ENCODE results near the gene DSP.
A peak's percentile ranks its signal among the peaks of the same experiment; 100 is the strongest.

The DSP gene

DNA sequence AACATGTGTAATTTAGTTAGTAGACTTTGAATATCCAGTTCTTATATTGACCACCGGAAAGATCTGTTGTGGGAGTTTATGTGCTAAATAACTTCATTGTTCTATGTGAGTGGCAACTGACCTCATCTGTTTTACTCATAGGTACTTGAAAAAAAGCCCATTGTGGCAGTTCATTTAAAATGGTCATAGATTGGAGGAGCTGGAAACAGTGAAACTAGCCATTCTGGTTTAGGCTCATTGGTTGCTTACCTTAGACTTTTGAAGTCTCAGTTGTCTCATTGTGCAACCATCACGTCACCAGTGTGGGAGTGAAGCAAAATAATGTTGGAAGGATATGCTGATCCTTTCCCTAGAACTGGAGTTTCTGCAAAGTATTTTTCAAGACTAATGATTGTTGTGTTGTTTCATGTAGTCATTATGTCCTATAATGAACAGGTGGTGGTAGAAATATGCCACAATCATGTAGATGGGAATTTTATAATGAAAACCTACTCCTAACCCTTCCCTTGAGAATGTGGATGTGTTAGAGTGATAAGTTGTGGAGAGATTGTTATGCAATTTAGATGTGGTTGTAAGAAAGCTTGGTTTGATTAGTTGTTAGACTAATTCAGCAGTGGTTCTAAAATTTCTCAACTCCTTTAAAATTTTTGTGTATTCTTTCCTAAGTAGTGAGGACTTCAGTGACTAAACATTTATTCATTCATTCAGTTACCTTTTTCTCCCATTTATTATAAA, 18.3 kb downstream of the DSP start:
- DNase-seq (ENCODE audit: low spot score) = no peak

DNA sequence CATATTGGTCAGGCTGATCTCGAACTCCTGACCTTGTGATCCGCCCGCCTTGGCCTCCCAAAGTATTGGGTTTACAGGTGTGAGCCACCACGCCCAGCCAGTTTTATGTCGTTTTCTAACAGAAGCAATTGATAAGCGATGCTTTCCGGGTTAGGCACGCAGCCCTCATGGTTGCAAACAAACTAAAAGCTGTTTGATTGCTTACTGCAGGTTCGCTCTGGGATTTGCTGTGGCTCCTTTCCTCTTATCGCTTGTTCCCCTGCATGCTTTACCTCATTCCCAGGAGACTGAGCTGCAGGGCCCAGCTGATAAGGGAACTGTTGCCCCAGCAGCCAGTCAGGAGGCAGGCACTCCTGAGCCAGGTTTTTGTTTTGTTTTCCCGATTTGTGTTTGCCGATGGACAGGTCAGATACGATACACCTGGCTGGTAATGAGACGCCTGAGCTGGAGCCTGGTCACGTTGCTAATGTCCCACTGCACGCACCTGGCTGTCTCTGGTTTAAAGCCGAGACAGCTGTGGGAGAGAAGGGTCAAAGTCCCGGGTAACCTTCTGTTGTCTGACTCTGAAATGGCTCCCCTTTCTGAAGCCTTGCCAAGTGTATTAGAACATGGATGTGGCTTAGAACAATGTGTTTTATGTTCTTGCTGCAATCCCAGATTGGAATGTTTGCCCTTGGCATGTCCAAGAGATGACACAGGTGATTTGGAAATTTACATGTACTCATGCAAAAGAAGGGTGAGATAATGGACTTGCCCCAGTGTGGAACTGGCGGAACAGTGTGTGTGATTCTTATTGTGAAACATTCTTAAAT, 19.9 kb downstream of the DSP start:
- no peak for DNase-seq (ENCODE audit: low spot score)

DNA sequence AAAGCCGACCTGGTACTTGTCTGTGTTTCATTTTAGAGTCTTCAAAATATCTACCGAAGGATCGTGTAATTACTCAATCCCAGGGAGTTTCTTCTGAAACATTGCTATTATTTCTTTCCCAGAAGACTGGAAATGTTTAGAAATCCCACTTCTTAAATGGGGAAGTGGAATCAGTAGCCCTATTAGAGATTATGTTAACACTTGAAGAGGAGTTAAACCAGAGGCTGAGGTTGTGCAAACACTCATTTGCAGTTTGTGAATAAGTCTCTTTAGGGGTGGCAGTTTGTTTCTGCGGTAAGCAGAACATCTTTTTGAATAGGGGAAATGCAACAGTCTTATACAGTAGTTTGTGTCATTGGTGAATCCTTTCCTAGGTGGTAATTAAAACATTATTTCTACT, 21.3 kb downstream of the DSP start:
- DNase-seq (ENCODE audit: low spot score) = no peak

DNA sequence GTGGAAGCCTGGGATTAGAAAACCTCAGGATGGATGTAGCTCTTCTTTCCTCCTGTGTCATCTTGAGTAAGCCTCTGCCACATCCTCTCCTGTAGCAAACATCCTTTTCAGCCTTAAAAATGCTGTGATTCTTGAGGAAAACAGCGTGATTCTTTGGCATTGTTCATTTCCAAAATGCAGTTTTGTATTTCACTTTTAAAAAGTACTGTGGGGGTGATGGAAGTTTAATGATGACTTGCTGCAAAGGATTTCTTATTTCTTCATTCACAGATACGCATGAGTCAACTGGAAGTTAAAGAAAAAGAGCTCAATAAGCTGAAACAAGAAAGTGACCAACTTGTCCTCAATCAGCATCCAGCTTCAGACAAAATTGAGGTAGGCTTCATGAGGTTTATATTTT, 24.6 kb downstream of the DSP start:
- DNase-seq (ENCODE audit: low spot score) = no peak

DNA sequence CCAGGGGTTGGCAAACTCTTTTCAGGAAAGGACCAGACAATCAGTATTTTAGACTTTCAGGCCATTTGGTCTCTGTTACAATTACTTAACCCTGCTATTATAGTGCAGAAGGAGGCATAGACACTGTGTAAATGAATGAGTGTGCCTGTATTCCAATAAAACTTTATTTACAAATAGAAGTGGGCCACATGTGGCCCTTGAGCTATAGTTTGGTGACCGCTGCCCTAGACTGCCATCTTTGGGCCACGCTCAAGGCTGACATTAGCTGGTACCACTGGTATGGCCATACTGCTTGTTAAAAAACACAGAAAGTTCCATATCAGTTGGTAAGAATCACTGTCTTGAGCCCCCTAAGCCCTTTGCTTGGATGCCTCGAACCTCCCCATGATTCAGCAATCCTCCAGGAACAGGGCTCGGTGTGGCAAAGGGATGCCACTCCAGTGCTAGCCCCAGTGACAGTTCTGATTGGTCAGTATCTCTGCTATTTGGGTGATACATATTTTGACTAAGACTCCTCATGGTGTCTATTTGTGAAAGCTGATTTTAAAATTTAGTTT, 25.2 kb downstream of the DSP start:
- no peak for DNase-seq (ENCODE audit: low spot score)

DNA sequence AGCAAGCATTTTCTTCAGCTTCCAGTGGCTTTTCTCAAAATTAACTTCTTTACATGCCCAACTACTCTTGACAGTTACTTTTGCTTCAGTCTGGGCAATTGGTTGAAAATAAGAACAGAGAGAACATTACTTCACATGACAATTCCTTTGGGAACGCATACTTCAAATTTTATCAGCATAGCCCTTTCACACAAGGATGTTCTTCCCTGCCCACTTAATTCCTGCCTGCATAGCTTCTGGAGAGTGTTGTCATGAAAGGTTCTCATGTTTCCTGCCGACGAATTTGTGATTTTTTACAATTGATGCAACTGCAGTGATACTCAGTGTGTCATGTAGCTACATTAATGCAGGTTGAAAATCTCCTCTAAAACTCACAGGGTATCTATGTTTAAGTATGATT, 26.6 kb downstream of the DSP start:
- no peak for DNase-seq (ENCODE audit: low spot score)

DNA sequence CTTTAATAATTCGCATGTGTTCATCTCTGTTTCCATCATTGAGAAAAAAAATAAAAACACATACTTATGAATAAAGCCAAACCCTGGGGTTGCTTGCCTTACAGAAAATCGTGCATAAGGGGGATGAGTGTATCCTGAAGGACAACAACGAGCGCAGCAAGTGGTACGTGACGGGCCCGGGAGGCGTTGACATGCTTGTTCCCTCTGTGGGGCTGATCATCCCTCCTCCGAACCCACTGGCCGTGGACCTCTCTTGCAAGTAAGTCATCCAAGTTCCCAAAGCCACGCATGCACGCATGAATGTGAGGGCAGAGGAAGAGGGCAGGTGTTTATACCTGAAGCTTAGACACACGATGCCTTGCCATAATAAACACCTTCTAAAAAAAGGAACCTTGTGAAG, 27.6 kb downstream of the DSP start:
- no peak for DNase-seq (ENCODE audit: low spot score)

DNA sequence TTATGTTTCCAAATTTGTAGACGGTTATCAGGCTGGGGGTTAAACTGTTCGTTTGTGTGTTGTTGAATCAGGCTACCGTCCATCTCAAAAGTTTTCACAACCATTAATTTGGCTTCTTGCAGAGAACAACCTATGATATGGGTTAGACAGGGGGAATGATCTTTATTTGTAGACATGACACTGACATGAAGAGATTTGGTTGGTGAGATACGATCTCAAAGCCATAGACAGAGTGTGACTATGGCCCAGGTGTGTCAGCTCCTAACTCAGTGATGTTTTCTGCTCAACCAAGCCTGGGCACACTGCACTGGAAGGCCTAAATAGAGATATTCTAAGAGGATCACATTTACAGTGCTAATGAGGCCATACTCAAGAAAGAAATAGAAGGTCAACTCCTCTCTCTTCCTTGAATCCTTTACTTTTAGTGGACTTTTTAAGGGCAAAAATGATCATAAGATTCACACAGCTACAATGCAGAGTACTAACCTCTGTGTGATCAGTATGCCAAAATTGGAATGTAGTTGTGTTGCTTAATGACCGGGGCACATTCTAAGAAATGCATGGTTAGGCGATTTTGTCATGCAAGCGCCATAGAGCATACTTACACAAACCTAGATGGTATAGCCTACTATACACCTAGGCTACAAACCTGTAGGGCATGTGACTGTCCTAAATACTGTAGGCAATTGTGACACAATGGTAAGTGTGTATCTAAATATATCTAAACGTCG, 30.9 kb downstream of the DSP start:
- no peak for DNase-seq (ENCODE audit: low spot score)

DNA sequence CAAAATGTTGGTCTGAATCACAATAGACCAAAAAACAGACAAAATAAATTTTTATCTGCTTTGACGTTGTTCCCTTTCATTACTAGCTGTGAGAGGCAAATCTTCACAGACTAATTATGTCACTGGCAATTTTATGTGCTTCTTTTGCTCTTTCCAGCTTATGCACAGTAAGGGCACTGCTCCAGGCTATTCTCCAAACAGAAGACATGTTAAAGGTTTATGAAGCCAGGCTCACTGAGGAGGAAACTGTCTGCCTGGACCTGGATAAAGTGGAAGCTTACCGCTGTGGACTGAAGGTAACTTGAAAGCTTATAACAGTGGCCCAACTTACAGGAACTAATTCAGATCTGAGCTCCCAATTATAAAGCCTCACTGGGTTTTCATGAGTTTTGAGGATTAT, 33.0 kb downstream of the DSP start:
- no peak for DNase-seq (ENCODE audit: low spot score)

DNA sequence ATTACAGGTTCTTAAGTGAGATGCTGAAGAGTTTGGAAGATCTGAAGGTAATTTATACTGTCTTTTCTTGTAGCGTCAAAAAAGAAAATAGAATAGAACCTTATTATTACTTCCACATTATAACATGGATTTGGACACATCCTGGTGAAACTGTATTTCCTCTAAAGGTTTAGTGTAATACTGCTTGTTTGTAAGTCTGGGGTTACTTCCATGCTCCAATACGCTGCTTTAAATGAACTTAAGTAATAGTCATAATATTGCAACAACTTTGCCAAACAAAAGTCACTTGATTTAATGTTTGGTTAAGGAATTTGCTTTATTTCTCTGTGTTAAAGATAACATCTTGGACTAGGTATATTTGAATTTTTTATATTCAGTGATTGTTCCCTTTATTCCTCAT, 37.0 kb downstream of the DSP start:
- no peak for DNase-seq (ENCODE audit: low spot score)

DNA sequence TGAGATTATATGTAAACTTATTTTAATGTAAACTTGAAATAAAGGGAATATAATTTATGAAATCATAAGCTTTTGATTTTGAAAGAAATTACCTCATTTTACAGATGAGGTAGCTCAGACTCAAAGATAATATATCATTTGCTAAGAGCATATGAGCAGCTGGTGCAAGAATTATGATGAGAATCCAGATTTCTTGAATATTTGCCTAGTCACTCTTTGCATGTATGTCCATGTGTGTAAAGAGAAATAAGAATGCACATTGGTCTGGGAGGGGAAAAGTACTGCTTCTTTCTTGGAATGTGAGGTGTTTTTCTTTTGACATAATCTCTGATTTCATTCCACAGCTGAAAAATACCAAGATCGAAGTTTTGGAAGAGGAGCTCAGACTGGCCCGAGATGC, 37.5 kb downstream of the DSP start:
- DNase-seq (ENCODE audit: low spot score) = no peak

DNA sequence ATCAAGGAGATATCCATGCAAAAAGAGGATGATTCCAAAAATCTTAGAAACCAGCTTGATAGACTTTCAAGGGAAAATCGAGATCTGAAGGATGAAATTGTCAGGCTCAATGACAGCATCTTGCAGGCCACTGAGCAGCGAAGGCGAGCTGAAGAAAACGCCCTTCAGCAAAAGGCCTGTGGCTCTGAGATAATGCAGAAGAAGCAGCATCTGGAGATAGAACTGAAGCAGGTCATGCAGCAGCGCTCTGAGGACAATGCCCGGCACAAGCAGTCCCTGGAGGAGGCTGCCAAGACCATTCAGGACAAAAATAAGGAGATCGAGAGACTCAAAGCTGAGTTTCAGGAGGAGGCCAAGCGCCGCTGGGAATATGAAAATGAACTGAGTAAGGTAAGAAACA, 38.4 kb downstream of the DSP start:
- DNase-seq (ENCODE audit: low spot score) = no peak

DNA sequence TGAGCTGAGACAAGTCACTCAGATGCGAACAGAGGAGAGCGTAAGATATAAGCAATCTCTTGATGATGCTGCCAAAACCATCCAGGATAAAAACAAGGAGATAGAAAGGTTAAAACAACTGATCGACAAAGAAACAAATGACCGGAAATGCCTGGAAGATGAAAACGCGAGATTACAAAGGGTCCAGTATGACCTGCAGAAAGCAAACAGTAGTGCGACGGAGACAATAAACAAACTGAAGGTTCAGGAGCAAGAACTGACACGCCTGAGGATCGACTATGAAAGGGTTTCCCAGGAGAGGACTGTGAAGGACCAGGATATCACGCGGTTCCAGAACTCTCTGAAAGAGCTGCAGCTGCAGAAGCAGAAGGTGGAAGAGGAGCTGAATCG, 39.1 kb downstream of the DSP start:
- no peak for DNase-seq (ENCODE audit: low spot score)

DNA sequence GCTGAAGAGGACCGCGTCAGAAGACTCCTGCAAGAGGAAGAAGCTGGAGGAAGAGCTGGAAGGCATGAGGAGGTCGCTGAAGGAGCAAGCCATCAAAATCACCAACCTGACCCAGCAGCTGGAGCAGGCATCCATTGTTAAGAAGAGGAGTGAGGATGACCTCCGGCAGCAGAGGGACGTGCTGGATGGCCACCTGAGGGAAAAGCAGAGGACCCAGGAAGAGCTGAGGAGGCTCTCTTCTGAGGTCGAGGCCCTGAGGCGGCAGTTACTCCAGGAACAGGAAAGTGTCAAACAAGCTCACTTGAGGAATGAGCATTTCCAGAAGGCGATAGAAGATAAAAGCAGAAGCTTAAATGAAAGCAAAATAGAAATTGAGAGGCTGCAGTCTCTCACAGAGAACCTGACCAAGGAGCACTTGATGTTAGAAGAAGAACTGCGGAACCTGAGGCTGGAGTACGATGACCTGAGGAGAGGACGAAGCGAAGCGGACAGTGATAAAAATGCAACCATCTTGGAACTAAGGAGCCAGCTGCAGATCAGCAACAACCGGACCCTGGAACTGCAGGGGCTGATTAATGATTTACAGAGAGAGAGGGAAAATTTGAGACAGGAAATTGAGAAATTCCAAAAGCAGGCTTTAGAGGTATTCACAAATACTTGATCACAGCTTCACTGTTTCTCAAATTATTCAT, 39.6 kb downstream of the DSP start:
- no peak for DNase-seq (ENCODE audit: low spot score)

DNA sequence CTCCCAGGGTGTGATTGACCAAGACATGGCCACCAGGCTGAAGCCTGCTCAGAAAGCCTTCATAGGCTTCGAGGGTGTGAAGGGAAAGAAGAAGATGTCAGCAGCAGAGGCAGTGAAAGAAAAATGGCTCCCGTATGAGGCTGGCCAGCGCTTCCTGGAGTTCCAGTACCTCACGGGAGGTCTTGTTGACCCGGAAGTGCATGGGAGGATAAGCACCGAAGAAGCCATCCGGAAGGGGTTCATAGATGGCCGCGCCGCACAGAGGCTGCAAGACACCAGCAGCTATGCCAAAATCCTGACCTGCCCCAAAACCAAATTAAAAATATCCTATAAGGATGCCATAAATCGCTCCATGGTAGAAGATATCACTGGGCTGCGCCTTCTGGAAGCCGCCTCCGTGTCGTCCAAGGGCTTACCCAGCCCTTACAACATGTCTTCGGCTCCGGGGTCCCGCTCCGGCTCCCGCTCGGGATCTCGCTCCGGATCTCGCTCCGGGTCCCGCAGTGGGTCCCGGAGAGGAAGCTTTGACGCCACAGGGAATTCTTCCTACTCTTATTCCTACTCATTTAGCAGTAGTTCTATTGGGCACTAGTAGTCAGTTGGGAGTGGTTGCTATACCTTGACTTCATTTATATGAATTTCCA, 43.9 kb downstream of the DSP start:
- no peak for DNase-seq (ENCODE audit: low spot score)

DNA sequence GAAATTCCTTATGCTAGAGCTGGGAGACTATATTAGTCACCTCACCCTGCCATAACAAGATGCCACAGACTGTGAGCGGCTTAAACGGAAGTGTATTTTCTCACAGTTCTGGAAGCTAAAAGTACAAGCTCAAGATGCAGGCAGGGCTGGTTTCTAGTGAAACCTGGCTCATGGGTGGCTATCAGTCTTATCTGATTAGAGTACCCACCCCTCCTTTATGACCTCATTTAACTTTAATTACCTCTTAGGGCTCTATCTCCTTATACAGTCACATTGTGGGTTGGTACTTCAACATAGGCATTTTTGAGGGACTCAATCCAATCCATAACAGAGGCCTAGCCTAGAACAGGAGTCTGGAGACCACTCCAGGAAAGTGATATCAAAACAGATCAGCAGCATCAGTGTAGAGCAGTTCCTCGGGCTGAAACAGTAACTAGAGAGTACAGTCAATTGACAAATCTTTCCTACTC, 46.2 kb downstream of the DSP start:
- DNase-seq (ENCODE audit: low spot score) = peak; percentile 40

DNA sequence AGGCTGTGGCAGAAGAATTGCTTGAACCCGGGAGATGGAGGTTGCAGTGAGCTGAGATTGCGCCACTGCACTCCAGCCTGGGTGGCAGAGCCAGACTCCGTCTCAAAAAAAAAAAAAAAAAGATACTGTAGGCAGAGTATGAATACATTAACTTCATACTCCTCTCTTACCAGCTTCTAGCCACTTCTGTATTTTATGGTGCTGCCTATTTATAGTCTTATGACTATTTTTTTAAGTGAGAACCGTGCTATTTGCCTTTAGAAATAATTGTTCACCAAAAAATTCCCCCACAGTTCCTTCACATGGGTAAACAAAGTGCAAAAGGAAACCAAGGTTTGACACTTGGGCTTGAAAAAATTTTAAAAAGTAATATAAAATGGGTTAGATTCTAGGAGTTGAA, 47.0 kb downstream of the DSP start:
- no peak for DNase-seq (ENCODE audit: low spot score)

DNA sequence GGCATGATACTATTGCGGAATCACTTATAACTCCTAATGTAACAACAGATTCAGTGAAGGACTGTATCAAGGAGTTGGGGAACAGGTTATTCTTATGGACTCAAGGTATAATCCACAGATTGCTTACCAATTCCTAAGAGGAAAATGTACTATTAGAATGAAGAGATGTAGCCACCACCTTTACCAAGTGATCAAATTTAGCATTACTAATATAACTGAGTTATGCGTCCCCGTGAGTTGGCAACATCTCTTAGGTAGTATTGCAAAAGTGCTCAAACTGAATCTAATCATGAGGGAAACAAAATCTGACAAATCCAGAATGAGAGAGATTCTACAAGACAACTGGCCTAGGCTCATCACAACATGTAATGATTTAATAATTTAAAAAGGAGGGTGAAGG, 47.8 kb downstream of the DSP start:
- peak; percentile 11 for DNase-seq (ENCODE audit: low spot score)

DNA sequence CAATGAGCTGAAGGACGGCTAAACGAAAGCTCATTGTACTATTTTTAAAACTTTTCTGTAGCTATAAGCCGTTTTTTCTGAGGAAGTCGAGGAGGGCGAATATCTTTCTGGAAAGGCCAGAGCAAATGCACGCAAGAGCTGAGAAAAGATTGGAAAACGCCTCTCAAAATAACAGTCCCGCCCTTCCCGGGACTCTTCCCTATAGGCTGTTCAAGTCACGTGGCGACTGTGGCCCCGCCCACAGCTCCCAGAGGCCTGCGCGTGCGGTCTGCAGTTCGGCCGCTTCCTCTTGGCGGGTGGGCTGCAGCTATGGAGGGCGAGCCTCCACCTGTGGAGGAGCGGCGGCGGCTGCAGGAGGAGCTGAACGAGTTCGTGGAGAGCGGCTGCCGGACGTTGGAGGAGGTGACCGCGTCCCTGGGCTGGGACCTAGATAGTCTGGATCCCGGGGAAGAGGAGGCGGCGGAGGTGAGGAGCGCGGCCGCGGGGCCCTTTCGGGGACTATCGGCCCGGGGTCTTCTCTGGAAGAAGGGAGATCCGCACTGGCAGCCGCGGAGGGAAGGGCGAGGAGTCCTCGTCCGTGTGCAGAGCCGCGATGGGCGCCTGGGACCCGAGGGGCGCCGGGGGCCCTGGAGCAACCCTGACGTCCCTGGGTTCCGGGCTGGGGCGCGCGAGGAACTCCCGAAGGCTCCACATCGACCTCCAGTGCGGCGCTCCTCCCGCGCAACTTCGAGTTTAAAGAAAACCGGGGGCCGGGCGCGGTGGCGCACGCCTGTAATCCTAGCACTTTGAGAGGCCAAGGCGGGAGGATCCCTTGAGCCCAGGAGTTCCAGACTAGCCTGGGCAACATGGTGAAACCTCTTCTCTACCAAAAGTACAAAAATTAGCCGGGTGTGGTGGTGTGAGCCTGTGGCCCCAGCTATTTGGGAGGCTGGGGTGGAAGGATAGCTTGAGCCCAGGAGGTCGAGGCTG, 48.8 kb downstream of the DSP start, which contains the start of gene SNRNP48:
SNRNP48 (plus strand) TSS at position 250 of the 969 bp plus-strand sequence; CDS start at position 310, 60 bp downstream.
- DNase-seq (ENCODE audit: low spot score) = peak; percentile 97

DNA sequence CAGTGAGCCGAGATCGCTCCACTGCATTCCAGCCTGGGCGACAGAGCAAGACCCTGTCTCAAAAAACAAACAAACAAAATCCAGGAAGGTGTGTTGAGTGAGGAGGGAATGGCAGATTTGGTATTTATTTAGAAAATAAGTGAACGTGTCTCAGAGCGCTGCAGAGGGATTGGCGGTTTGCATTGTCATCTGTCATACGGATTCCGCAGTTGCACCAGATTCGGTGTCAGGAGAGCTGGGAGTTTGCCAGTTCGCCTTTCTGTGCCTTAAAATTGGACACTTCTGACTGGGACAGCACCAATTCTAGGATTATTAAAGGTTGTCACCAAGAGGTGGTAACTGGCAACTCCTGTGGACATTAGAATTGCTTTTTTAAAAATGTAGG, 49.4 kb downstream of the DSP start:
- DNase-seq (ENCODE audit: low spot score) = peak; percentile 44

Measured in cerebellar cortex (tissue), 1 donor.